Pancreas (tissue), 10 donors: Measurements from ENCODE around the gene TTC17. TPM values are rescaled to one million over a fixed set of nuclear protein-coding genes. Genes with fewer than 3 reads are reported as not detected.

ENCODE experiments used
- ATAC-seq, 4 donors: fragments of 200-7000 bp; cut with Tn5 transposase; one replicate each; pipeline versions ENCODE4 v1.8.0 to v1.9.1; 2020; ENCODE audit warnings: mild to moderate bottlenecking in 4 of 4, moderate library complexity in 4 of 4
- DNase-seq, 6 donors: peaks; one replicate each; pipeline ENCODE4 v3.0.0-alpha.2; 2020
- FAIRE-seq: peaks from 2 replicates; lab custom pipeline; 2012; peaks lifted over from hg19 to GRCh38; lab: Jason Lieb, UNC
- H3K27ac ChIP-seq, 4 donors: fragments of 200-600 bp; sonication (generic); 1 replicate in 3 of 4; 2 replicates in 1 of 4; pipeline versions ENCODE4 v1.5.0 to v1.8.0; 2020
- H3K27me3 ChIP-seq, 4 donors: fragments of 200-600 bp; one replicate each; pipeline ENCODE4 v1.8.0; 2021
- H3K36me3 ChIP-seq, 3 donors: fragments of 200-600 bp; sonication (generic) in 1 of 3; one replicate each; pipeline versions ENCODE4 v1.5.0 to v1.8.0; 2020 to 2021
- H3K4me1 ChIP-seq, 3 donors: fragments of 200-600 bp; one replicate each; pipeline ENCODE4 v1.8.0; 2021
- H3K4me3 ChIP-seq, 4 donors: fragments of 200-600 bp; sonication (generic) in 2 of 4; one replicate each; pipeline versions ENCODE4 v1.5.0 to v1.8.0; 2020 to 2021
- H3K9me3 ChIP-seq, 4 donors: fragments of 200-600 bp; one replicate each; pipeline ENCODE4 v1.8.0; 2021
- CTCF ChIP-seq, 4 donors: fragments of 200-600 bp; sonication (generic) in 3 of 4; IDR thresholded peaks; one replicate each; pipeline versions ENCODE4 v1.5.0 to v1.8.0; 2021; ENCODE audit warnings: antibody characterized with exemption in 4 of 4
- WGBS, 2 donors: extraction: QIAGEN DNeasy Blood & Tissue Kit; methylation state at CpG; one replicate each; pipeline ENCODE4 v1.1.7; 2013; 5-methylcytosine and 5-hydroxymethylcytosine counted together
- intact Hi-C, 3 donors: fragments of 100-400 bp; cut with DNase I; formaldehyde crosslinking; loops; one replicate each; pipeline versions ENCODE4 v1.11.1 to v1.14.2; 2022
- polyA plus RNA-seq, 2 donors: library from polyadenylated mRNA; stranded (reverse); fragments of 200-250 nt; gene quantifications; one replicate each; pipeline ENCODE4 v1.2.3, GENCODE V29; 2013
- total RNA-seq, 6 donors: library from RNA; stranded (reverse); fragmentation: NEBNext Ultra II Directional in 4 of 6; extraction: Animal tissue kit (Norgen Biotek cat#: 25700) in 4 of 6; gene quantifications; one replicate each; pipeline versions ENCODE4 v1.2.1 to v1.2.4, GENCODE V29; 2021 to 2023
- donor health status: healthy with polysubstance abuse.
- donor health status: DM: no; HTN: no; CAD: no; lungs with moderate emphysema.
- donor health status: DM: no; HTN: no; CAD: no.
- donor health status: control.
- donor health status: control.
- donor health status: Bipolar disorder and iron deficiency.
- donor health status: DM: yes; HTN: yes; CAD: no.
- donor health status: DM: no; HTN: no; CAD: no.
- donor health status: DM: no; HTN: no; CAD: no.
- donor health status: DM: yes; HTN: yes; CAD: no.

TTC17 gene
- total and polyA plus RNA-seq, 8 donors: 39.9 to 71.1 (median 57.0) TPM

GRCh38 chr11:43356336-43356735 is 2.4 kb upstream of the TTC17 start:
- H3K4me1 ChIP-seq: peaks cover 11 to 15% (median 14%) of the 10 kb centered on the region in 3 donors
- H3K27ac ChIP-seq: no peak overlapping the region
- intact Hi-C loops: no loop called here
- H3K4me3 ChIP-seq: no peak overlapping the region
- FAIRE-seq (no peak), ATAC-seq (no peak), DNase-seq (no peak)
- no peak for TF ChIP-seq CTCF (IDR thresholded peaks at IDR 0.05)
- no peaks in the 10 kb centered on the region for H3K36me3 ChIP-seq
- no peaks in the 10 kb centered on the region for H3K9me3 ChIP-seq
- H3K27me3 ChIP-seq: no peaks in the 10 kb centered on the region

- no peaks in the 10 kb centered on the region for H3K27me3 ChIP-seq
- peak overlapping the region; percentile 86 to 93 (median 90) for H3K4me3 ChIP-seq
- TF ChIP-seq CTCF (IDR thresholded peaks at IDR 0.05): no peak
- no peaks in the 10 kb centered on the region for H3K9me3 ChIP-seq
- FAIRE-seq: no peak
- intact Hi-C loops: no loop called here
- H3K4me1 ChIP-seq: peaks cover 11 to 15% (median 14%) of the 10 kb centered on the region in 3 donors
- H3K27ac ChIP-seq: peak overlapping the region; percentile 78 to 92 (median 88)
- ATAC-seq: peak in 2 of 4 donors; percentile 24 to 32
- DNase-seq: no peak
- H3K36me3 ChIP-seq: no peaks in the 10 kb centered on the region
- WGBS, 2 donors: 4% methylated on average over 16 of the region's 16 CpGs
Observed at GRCh38 chr11:43358279-43358800, 380 bp upstream of the TTC17 start.

GRCh38 chr11:43359422-43359818 is 700 bp downstream of the TTC17 start:
- ATAC-seq (peak; percentile 33 to 58 (median 47)), DNase-seq (peak in 1 of 6 donors; percentile 25), FAIRE-seq (no peak)
- Histone ChIP-seq H3K9me3 (no peaks in the 10 kb centered on the region), H3K4me1 (peaks cover 11 to 15% (median 14%) of the 10 kb centered on the region in 3 donors), H3K4me3 (peak overlapping the region; percentile 86 to 93 (median 90)), H3K36me3 (no peaks in the 10 kb centered on the region), H3K27ac (peak overlapping the region; percentile 78 to 92 (median 88)), H3K27me3 (no peaks in the 10 kb centered on the region)
- 0% methylated on average over 14 of the region's 14 CpGs for WGBS, 2 donors
- intact Hi-C loops: no loop called here
- no peak for TF ChIP-seq CTCF (IDR thresholded peaks at IDR 0.05)

- TF ChIP-seq CTCF (IDR thresholded peaks at IDR 0.05): no peak
- intact Hi-C loops: no loop called here
- WGBS, 2 donors: 38 to 45% methylated on average over 1 of the region's 1 CpG
- Histone ChIP-seq H3K27ac (no peak overlapping the region), H3K9me3 (no peaks in the 10 kb centered on the region), H3K4me1 (peaks cover 11 to 15% (median 14%) of the 10 kb centered on the region in 3 donors), H3K27me3 (no peaks in the 10 kb centered on the region), H3K36me3 (no peaks in the 10 kb centered on the region), H3K4me3 (peak overlapping the region in 2 of 4 donors; percentile 86 to 91)
- ATAC-seq (no peak), DNase-seq (no peak), FAIRE-seq (no peak)
Observed at GRCh38 chr11:43360361-43361032, 1.8 kb downstream of the TTC17 start.

GRCh38 chr11:43366677-43367076 is 8.0 kb downstream of the TTC17 start:
- no peaks in the 10 kb centered on the region for H3K36me3 ChIP-seq
- H3K27me3 ChIP-seq: no peaks in the 10 kb centered on the region
- DNase-seq (no peak), FAIRE-seq (no peak), ATAC-seq (no peak)
- H3K27ac ChIP-seq: no peak overlapping the region
- peaks cover 7 to 14% (median 14%) of the 10 kb centered on the region in 3 donors for H3K4me1 ChIP-seq
- WGBS, 2 donors: 80 to 87% methylated on average over 5 of the region's 5 CpGs
- TF ChIP-seq CTCF (IDR thresholded peaks at IDR 0.05): no peak
- H3K9me3 ChIP-seq: no peaks in the 10 kb centered on the region
- intact Hi-C loops: no loop called here
- no peak overlapping the region for H3K4me3 ChIP-seq
